Measurements from ENCODE around the gene UTS2.

The UTS2 gene

DNA sequence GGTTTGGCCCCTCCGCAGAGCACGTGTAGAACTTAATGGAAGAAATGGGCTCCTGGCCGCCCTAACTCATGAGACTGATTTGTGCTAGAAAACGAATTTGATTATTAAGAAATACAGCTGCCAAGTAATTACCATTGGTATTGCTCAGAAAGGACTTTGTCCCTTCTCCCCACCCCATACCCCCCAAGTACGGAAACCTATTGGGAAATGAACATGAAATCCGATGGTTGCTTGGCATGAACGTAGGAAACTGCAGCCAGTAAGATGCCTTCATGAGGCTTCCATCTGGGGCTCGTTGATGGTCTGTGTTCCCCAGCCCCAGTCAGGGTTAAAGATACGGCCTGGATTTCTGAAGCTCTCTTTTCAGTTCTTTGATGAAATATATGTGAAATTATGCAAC, 47.4 kb downstream of the UTS2 start:
- Histone ChIP-seq H3K9me3 (ENCODE audit: control insufficient read depth, low read length) (no peaks in the 10 kb centered on the region), H3K36me3 (ENCODE audit: control insufficient read depth, insufficient read depth, low read length) (no peaks in the 10 kb centered on the region), H3K4me1 (no peaks in the 10 kb centered on the region), H3K27ac (no peak overlapping the region), H3K4me2 (ENCODE audit: low read length) (no peak overlapping the region), H3K9ac (no peak overlapping the region), H3K4me3 (ENCODE audit: low read depth, low read length) (no peak overlapping the region), H3K27me3 (ENCODE audit: control insufficient read depth, insufficient read depth, low read length) (no peaks in the 10 kb centered on the region), H2AFZ (no peak overlapping the region), H3K79me2 (no peaks in the 10 kb centered on the region)
- TF ChIP-seq CTCF (IDR thresholded peaks at IDR 0.05): no peak

Measured in parathyroid adenoma (tissue), 2 donors.